Activated CD4-positive, alpha-beta T cell treated with anti-CD3 and anti-CD28 coated beads, Interleukin-10, Interleukin-2, amounts not matched to agents 100 ng/mL and 50 ng/mL, durations not matched to agents 16 hours and 8 hours (primary cell): ENCODE results near the gene CORO7.
"Not testable (repeated sequence)": the region's sequence is repeated elsewhere in the genome, so short reads cannot be mapped to it uniquely, and the experiment has no call there.

Source experiments
- DNase-seq: peaks from one replicate; pipeline ENCODE4 v3.0.0-alpha.2; 2020

Gene CORO7

GRCh38 chr16:4349332-4349731 is 67.1 kb downstream of the CORO7 start:
- DNase-seq = no peak

GRCh38 chr16:4347765-4348509 is 68.5 kb downstream of the CORO7 start:
- no peak for DNase-seq

GRCh38 chr16:4347010-4347409 is 69.4 kb downstream of the CORO7 start:
- no peak for DNase-seq

GRCh38 chr16:4345836-4346781 is 70.3 kb downstream of the CORO7 start:
- no peak for DNase-seq

- DNase-seq = no peak
Observed at GRCh38 chr16:4344983-4345835, 71.2 kb downstream of the CORO7 start.

GRCh38 chr16:4344300-4344982 is 72.0 kb downstream of the CORO7 start:
- DNase-seq = not testable (repeated sequence)

- no peak for DNase-seq
Observed at GRCh38 chr16:4342866-4343744, 73.3 kb downstream of the CORO7 start.

GRCh38 chr16:4341250-4341649 is 75.1 kb downstream of the CORO7 start:
- DNase-seq = no peak

GRCh38 chr16:4340443-4340842 is 76.0 kb downstream of the CORO7 start:
- DNase-seq = no peak

GRCh38 chr16:4339909-4340308 is 76.5 kb downstream of the CORO7 start:
- no peak for DNase-seq

- no peak for DNase-seq
Observed at GRCh38 chr16:4339455-4339854, 76.9 kb downstream of the CORO7 start.

GRCh38 chr16:4338712-4339299 is 77.6 kb downstream of the CORO7 start:
- DNase-seq = no peak

- DNase-seq = no peak
Observed at GRCh38 chr16:4338125-4338582, 78.2 kb downstream of the CORO7 start.

GRCh38 chr16:4337540-4338088 is 78.8 kb downstream of the CORO7 start:
- DNase-seq = no peak

- no peak for DNase-seq
Observed at GRCh38 chr16:4336701-4337539, 79.5 kb downstream of the CORO7 start.

- no peak for DNase-seq
Observed at GRCh38 chr16:4334724-4335495, 81.5 kb downstream of the CORO7 start.

GRCh38 chr16:4333714-4334113 is 82.7 kb downstream of the CORO7 start:
- not testable (repeated sequence) for DNase-seq

GRCh38 chr16:4333308-4333638 is 83.1 kb downstream of the CORO7 start:
- DNase-seq = no peak
